GM18507 (cell line): ENCODE data around the gene SPEM1.

Experiments
- DNase-seq: peaks from one replicate; pipeline ENCODE4 v3.0.0; 2011; ENCODE audit warnings: low read depth; ENCODE audit not compliant: insufficient read length; ENCODE audit errors: extremely low spot score
- FAIRE-seq: peaks from 2 replicates; lab custom pipeline; 2011; peaks lifted over from hg19 to GRCh38; lab: Jason Lieb, UNC

The SPEM1 gene

DNA sequence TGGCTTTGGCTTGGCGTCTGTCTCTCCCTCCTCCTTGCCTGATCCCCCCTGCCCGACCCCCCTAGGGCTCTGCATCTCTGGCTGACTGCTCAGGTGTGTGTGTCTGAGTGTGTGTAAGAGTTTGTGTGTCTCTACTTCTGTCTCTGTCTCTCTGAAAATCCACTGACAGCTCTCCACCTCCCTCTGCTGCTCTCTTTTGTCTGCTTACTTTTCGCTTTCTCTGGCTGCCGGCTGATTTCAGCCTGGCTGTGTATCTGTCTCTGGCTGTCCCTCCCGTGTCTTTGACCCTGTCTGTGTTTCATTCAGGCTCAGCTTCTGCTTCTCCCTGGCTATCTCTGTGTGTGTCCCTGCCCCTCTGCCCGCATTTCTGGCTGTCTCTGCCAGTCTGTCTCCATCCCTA is 3.8 kb upstream of the SPEM1 start:
- DNase-seq (no peak), FAIRE-seq (peak; percentile 65)

DNA sequence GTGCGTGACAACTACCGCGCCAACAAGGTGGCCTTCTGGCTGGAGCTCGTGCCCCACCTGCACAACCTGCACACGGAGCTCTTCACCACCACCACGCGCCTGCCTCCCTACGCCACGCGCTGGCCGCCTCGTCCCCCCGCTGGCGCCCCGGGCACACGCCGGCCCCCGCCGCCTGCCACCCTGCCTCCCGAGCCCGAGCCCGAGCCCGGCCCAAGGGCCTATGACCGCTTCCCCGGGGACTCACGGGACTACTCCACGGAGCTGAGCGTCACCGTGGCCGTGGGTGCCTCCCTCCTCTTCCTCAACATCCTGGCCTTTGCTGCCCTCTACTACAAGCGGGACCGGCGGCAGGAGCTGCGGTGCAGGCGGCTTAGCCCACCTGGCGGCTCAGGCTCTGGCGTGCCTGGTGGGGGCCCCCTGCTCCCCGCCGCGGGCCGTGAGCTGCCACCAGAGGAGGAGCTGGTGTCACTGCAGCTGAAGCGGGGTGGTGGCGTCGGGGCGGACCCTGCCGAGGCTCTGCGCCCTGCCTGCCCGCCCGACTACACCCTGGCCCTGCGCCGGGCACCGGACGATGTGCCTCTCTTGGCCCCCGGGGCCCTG is 3.0 kb upstream of the SPEM1 start:
- FAIRE-seq (no peak), DNase-seq (no peak)

DNA sequence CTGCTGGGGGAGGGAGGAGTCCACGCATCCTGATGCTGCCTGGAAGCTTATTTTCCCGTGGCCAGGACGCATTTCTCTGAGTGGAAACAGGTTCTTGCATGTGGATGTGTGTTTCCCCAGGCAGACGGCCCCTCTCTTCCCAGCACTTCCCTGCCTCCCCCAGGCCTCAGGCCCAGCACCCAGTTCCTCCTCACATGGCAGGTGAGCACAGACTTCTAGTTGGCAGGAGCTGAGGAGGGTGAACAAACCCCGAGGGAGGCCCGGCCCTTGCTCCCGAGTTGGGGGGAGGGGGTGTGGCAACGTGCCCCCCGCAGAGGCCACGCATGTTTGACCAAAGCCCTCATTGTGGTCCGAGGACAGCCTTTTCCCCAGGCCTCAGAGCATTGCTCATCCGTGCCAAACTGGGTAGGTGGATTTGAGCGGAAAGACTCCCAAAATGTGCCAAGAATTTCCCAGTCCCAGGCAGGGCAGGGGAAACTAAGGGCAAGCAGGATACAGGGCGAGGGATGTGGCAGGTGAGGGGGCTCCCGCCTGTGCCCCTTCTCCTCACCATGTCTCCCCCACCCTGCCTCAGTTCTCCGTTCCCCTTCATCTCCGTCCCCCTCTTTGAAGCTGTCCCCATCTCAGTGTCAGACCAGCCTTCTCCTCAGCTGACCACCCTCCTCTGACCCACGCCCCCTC is 1.5 kb upstream of the SPEM1 start:
- DNase-seq (no peak), FAIRE-seq (no peak)

DNA sequence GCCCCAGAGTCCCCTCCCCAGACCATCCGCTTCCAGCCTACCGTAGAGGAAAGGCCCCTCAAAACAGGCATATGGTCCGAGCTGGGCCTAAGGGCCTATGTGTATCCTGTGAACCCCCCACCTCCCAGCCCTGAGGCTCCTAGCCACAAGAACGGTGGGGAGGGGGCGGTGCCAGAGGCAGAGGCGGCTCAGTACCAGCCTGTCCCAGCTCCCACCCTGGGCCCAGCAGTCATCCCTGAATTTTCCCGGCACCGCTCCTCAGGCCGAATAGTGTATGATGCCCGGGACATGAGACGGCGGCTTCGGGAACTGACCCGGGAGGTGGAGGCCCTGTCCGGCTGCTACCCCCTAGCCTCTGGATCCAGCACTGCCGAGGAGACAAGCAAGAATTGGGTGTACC is 1.1 kb downstream of the SPEM1 start:
- no peak for DNase-seq

DNA sequence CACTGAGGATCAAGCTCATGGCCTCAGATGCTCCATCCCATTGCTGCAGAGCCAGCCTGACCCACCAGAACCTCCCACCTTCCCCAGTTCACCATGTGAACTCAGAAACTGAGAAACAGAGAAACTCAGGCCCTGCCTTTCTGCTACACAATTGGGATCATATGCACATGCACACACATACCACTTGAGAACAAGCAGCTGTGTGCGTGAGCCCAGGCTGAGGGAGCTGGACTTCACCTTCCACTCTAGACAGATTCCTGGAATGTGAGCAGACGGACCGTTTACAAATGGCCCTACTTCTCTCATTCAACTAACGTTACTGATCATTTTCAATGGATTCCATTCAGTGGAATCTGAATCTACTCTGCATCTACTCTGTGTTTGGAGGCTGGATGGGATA is 3.6 kb downstream of the SPEM1 start:
- FAIRE-seq (no peak), DNase-seq (no peak)

More for the DNA sequence above, 1.1 kb downstream of the SPEM1 start:
- no peak for FAIRE-seq

DNA sequence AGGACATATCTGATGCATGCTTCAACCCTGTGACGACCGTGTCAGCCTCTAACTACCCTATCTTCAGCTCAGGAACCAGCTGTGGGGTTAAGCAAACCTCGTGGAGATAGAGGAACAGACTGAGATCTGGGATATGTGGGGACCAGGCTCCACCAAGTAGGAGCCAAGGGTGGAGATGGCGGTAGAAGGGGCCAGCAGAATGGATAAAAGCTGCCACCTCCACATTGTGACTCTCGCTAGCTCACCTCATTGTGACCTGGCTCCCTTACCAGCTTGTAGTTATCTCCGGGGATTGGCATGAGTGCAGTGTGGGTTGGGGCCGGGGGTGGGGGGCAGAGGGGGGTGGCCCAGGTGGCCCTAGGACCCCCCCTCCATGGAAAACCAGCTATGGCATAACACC is 5.2 kb downstream of the SPEM1 start, which contains the start of gene SPEM2:
Gene SPEM2 (plus strand): TSS at position 301 of the 400 bp plus-strand sequence. CDS start 73 bp downstream, at position 374.
- FAIRE-seq: no peak
- no peak for DNase-seq

DNA sequence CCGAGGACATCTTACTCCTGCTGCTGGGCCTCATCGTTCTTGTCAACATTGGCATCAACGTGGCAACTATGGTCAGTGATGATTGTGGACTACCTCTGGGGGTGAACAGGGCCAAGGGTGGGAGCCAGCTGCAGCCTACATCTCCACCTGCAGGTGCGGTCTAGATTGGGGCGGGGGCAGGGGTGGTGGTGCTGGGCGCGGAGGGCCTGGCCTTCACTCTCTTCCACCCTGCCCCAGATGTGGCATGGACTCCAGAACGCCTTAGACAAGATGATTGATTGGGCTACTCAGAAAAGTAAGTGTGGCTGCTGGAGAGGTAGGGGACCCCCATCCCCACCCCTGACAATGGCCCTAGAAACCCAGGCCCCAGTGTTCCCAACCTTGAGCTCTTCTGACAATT is 5.6 kb downstream of the SPEM1 start:
- FAIRE-seq (no peak), DNase-seq (no peak)

DNA sequence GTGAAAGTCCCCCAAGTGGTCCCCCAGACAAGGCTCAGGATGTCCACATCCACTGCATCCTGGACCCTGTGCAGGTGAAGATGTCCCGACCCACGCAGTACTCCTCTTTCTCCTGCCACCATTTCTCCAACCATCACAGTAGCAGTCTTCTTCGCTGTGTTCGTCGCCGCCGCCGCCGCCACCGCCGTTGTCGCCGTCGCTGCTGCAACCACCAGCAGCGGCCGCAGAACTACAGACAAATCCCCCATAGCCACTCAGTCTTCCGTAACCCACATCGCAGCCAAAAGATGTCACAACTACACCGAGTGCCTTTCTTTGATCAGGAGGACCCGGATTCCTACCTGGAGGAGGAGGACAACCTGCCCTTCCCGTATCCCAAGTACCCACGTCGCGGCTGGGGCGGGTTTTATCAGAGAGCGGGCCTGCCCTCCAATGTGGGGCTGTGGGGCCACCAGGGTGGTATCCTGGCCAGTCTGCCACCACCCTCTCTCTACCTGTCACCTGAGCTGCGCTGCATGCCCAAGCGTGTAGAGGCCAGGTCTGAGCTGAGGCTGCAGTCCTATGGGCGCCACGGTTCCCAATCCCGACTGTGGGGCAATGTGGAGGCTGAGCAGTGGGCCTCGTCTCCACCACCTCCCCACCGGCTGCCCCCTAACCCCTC is 6.2 kb downstream of the SPEM1 start:
- FAIRE-seq: no peak

DNA sequence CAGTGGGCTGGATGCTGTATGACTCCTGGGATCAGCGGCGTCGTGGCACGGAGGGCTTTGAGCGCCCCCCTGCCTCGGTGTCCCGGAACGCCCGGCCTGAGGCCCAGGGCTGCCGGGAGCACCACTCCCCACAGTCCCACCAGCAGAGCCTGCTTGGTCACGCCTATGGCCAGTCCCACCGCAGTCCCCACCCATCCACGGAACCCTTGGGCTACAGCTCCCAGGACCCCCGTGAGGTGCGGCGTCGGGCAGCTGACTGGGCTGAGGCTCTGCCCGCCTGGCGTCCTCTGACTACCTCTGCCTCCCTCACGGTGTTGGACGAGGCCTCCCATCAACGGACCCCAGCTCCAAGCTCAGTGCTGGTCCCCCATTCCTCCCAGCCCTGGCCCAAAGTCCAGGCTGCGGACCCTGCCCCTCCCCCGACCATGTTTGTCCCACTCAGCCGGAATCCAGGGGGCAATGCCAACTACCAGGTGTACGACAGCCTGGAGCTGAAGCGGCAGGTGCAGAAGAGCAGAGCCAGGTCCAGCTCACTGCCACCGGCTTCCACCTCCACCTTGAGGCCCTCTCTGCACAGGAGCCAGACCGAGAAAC is 6.9 kb downstream of the SPEM1 start:
- no peak for FAIRE-seq
- DNase-seq: no peak

More for the DNA sequence above, 6.2 kb downstream of the SPEM1 start:
- DNase-seq: no peak

DNA sequence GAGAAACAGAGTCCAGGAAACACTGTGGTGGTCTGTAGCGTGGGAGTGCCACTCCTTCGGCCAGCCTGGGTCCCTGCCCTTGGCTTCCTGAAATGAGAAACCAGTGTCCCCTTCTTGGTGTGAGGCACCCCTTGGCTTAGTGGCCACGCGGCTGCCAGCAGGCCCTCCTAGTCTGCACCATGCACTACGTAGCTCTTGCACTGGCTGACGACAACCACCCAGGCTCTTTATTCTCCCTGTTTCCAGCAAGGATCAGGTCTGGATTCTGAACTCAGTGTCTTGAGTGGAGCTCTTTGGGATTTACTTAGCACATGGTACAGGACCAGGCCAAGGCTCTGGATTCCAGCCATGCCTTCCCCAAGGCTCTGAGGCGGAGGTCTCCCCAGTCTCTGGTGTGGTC is 7.4 kb downstream of the SPEM1 start:
- FAIRE-seq (no peak), DNase-seq (no peak)

DNA sequence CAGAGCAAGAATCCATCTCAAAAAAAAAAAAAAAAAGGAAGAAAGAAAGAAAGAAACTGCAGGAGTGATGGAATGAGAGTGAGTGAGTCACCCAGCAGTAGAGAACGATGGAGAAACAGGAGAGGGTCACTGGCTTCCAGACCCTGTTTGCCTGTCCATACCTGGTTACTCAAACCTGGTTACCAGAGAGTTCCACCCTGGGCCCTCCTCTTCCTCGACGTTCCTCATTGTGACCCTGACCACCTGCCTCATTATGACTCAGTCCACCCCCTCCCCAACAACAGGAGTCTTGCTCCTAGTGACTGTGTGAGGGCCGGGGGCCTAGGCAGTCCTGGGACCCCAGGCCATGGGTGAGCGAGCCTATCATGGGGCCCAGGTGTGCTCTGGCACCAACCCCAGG is 8.4 kb downstream of the SPEM1 start, which contains the start of gene SPEM3:
Gene SPEM3 (plus strand): TSS at position 301 of the 400 bp plus-strand sequence. CDS start 46 bp downstream, at position 347.
- FAIRE-seq: no peak

DNA sequence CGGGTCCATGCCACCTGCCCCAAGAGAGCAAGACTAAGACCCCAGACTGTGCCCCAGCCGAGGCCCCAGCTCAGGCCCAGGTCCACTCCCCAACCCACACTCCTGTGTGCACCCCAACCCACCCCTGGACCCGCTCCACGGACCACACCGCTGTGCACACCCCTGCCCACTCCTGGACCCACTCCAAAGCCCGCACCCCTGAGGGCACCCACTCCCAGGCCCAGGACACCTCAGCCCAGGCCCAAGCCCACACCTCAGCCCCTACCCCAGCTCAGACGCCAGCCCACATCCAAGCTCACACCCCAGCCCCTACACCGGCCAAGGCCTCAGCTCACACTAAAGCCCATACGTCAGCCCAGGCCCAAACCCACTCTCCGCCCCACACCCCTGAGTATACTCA is 9.6 kb downstream of the SPEM1 start:
- DNase-seq: no peak
- FAIRE-seq: no peak

More for the DNA sequence above, 8.4 kb downstream of the SPEM1 start, which contains the start of gene SPEM3:
- DNase-seq: no peak

DNA sequence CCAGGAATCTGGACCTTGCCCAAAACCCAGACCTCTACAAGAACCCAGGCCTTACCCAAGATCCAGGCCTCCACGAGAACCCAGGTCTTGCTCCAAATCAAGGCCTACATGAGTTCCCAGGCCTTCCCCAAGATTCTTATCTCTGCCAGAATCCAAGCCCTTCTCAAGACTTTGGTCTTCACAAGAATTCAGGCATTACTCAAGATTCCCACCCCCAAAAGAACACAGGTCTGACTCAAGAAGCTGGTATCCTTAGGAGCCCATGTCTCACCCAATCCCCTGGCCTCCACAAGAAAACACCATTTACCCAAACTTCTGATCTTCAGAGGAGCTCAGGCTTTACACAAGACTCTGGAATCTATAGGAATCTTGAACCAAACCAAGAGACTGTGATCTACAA is 11.1 kb downstream of the SPEM1 start:
- no peak for FAIRE-seq
- DNase-seq: no peak

DNA sequence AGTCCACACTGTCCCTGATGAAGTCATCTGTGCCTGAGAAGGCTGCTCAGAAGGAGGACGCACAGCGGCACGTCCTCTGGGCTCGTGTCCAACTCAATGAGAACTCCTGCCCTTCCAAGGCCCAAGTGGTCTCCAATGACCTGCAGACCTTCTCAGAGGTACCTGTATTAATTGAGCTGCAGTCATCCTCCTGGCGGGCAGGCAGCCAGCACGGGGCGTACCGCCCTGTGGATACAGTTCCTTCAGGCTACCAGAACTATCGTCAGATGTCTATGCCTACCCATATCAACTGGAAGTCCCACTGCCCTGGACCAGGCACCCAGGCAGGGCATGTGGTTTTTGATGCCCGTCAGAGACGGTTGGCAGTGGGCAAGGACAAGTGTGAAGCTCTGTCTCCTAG is 12.2 kb downstream of the SPEM1 start:
- FAIRE-seq (no peak), DNase-seq (no peak)

DNA sequence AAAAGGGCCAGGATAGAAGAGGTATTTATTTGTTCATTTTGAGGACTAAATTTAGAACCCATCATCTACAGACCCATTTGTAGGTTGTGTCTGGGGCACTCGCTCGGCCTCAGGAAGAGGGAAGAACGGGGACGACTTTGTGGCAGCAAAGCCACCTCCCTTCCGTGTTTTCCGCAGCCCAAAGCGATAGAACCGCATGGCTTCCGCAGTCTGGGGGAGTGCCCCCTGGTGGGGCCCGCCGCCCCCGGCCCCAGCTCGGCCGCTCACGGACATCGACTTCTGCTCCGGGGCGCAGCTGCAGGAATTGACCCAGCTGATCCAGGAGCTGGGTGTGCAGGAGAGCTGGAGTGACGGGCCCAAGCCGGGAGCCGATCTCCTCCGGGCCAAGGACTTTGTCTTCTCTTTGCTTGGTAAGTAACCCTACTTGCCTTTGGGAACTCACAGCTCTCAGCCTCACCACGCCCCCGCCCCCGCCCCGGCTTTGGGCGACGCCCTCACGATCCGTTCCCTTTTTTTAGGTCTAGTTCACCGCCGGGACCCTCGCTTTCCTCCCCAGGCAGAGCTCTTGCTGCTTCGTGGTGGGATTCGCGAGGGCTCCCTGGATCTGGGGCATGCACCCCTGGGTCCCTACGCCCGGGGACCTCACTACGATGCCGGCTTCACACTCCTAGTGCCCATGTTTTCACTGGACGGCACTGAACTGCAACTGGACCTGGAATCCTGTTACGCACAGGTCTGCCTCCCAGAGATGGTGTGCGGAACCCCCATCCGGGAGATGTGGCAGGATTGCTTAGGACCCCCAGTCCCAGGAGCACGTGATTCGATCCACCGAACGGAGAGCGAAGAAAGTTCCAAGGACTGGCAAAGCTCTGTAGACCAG is 15.8 kb downstream of the SPEM1 start:
- DNase-seq (no peak), FAIRE-seq (no peak)

DNA sequence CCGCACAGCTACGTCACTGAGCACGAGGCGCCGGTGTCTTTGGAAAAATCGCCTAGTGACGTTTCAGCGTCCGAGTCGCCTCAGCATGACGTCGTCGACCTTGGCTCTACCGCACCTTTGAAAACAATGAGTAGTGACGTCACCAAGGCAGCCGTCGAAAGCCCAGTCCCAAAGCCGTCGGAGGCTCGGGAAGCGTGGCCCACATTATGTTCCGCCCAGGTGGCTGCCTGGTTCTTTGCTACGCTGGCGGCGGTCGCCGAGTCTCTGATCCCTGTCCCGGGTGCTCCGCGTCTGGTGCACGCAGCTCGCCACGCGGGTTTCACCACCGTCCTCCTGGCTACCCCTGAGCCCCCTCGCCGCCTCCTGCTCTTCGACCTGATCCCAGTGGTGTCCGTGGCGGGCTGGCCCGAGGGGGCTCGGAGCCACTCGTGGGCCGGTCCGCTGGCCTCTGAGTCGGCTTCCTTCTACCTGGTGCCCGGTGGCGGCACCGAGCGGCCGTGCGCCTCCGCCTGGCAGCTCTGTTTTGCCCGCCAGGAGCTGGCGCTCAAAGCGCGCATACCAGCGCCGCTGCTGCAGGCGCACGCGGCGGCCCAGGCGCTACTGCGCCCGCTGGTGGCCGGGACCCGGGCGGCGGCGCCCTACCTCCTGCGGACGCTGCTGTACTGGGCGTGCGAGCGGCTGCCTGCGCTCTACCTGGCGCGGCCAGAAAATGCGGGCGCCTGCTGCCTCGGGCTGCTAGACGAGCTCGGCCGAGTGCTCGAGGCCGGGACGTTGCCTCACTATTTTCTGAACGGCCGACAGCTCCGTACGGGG is 16.6 kb downstream of the SPEM1 start:
- FAIRE-seq: peak; percentile 48

DNA sequence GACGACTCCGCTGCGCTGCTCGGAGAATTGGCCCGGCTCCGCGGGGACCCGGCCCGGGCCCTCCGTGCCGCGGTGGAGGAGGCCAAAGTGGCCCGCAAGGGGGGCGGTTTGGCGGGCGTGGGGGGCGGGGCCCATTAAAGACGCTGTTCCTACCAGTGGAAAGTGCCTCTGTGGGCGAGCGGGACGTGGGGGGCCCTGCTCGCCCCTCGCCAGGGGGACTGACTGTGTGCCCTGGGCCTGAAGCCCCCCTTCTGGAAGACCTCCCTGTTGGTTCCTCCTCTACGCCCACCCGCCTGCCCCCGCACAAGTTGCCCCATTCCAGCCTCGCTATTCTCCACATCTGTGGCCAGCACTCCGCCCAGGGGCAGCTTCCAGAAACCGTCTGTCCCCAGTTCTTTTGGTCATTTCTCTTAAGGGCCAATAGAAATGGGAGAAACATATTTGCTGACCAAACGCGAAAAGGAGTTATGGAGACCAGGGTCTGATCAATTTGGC is 17.3 kb downstream of the SPEM1 start:
- no peak for FAIRE-seq
- DNase-seq: no peak

More for the DNA sequence above, 16.6 kb downstream of the SPEM1 start:
- DNase-seq: peak; percentile 44

DNA sequence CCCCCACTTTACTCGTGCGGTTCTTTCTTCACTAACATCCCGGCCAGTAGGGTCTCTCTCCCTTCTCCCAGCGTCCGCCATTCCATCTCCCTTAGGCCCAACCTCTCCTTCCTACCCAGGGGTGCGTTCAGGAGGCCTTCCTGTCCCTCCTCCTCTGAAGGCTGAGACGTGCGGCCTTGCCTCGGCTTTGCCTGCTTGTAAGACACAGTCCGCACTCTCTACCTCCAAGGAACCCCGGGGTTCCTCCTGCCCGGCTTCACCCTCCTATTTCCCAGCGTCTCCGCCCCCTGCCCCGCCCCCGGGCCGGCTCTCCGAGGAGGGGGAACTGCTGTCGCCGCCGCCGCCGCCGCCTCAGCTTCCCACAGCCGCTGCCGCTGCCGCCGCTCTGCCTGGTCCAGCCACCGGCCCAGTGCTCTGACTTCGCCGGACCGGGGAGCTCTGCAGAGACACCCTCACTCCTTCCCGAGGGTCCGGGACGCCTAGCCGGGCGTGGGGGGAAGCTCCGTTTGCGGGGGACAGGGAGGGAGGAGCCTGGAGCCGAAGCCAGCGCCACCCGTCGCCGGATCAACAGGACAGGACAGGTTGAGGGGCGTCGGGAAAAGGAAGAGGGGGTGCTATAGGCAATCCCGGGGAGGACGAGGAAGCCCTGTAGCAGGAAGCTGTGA is 18.0 kb downstream of the SPEM1 start:
- DNase-seq (no peak), FAIRE-seq (no peak)
